ENCODE measurements around the gene ATP6V0D1.

DNA sequence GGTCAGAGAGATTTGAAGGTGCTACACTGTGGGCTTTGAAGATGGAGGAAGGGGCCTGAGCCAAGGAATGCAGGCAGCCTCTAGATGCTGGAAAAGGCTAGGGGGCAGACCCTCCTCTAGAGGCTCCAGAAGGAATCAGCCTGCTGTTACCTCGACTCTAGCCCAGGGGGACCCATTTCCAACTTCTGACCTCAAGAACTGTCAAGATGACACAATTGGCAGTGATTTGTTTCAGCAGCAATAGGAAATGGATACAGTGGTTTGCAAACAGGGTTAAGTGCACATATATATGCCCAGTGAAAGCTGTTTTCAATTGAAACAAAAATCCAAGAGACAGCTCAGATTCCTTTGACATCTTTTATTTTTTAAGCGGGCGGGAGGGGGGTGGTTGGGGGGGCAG is 61.0 kb downstream of the ATP6V0D1 start:
- TF ChIP-seq POLR2A (IDR thresholded peaks at IDR 0.05; ENCODE audit: low read length) (no peak), GATA1 (IDR thresholded peaks at IDR 0.05; ENCODE audit: low read depth, low read length) (no peak)

All from erythroblast (primary cell).